C4-2B (cell line): ENCODE measurements around the gene CLDN6.

Experiments used
- H3K27ac ChIP-seq: fragments of 450-650 bp; 2 replicates; pipeline ENCODE4 v1.5.1; 2017
- CTCF ChIP-seq: fragments of 450-650 bp; conservative IDR thresholded peaks from 2 replicates; pipeline ENCODE4 v1.5.1; 2017; ENCODE audit warnings: mild to moderate bottlenecking
- ZFX ChIP-seq: fragments of 450-650 bp; IDR thresholded peaks from 2 replicates; pipeline ENCODE4 v1.6.1; 2017

The CLDN6 gene

DNA sequence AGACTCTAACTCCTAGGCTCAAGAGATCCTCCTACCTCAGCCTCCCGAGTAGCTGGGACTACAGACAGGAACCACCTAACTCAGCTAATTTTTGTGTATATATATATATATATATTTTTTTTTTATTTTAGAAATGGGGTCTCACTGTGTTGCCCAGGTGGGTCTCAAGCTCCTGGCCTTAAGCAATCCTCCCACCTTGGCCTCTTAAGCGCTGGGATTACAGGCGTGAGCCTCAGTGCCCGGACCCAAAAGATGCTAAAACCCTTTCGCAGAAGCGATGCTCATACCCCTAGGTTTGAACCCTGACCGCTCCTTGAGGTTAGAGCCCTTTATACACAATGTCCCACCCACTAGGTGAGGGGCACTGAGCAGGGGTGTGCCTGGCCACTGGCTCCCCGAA is 7.5 kb downstream of the CLDN6 start:
- no peak for TF ChIP-seq ZFX
- no peak for TF ChIP-seq CTCF
- H3K27ac ChIP-seq, result no peak overlapping the region

- TF ChIP-seq ZFX, result no peak
- no peak for TF ChIP-seq CTCF
- peak overlapping the region; percentile 25; the same call in 1 of the 2 replicates for H3K27ac ChIP-seq
These were observed 8.2 kb downstream of the CLDN6 start for GRCh38 chr16:3009568-3010390.

GRCh38 chr16:3008690-3009037 is 9.3 kb downstream of the CLDN6 start:
- no peak overlapping the region for H3K27ac ChIP-seq
- no peak for TF ChIP-seq ZFX
- TF ChIP-seq CTCF, result no peak

DNA sequence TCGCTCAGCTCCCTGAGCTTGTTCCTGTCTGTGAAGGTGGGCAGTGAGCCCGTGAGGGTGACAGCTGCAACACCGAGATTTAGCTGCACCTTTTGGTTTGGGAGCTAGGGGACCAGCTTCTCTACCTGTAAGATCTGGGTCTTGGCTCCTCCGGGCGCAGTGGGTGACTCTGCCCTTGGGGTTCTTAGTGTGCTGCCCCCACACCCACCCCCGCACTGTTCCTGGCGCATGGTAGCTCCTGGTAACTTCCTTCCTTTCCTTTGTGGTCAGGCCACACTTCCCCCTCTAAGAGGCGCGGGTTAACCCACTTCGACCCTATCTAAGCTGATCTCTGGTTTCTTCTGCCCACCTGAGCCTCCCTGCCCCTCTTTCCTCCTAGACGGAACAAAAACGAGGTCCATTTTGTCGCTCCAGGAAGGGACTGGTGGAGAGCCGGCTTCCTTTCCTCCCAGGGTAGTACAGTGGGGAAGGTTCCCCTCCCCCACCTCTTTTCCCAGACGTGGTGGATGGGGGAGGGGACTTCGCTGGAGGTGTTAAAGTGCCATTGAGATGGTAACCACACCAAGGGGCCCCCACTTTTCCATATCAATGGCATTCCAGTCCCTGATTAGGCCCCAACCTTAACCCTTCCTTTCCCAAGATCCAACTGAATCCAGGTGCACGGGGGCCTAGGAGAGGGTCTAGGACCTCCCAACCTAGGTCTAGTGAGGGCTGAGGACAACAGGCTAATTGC is 9.9 kb downstream of the CLDN6 start:
- TF ChIP-seq ZFX, result no peak
- TF ChIP-seq CTCF, result no peak
- H3K27ac ChIP-seq, result no peak overlapping the region

- TF ChIP-seq ZFX, result no peak
- no peak for TF ChIP-seq CTCF
- no peak overlapping the region for H3K27ac ChIP-seq
These were observed 10.7 kb downstream of the CLDN6 start for GRCh38 chr16:3007059-3007956.

DNA sequence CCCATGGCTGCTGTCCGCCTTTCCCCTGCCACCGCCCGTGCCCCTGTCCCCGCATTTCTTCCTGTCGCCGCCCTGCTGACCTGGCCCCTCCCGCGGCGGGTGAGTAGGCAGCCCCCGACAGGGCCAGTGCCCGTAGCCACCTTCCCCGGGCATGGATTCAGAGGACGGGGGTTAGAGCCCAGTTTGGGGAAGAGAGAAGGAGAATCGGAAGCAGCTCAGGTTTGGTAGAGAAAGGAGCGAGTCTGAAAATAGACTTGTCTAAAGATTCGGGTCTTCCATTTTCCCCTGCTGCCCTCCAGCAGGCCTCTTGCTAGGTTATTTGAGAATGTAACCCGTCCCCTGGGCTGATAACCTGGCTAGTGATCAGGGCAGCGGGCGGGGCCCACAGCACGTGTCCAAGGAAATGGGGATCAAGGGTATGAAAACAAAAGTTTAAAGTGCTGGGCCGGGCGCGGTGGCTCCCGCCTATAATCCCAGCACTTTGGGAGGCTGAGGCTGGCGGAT is 13.2 kb downstream of the CLDN6 start:
- TF ChIP-seq ZFX (no peak), CTCF (no peak)
- peak overlapping the region; percentile 50 for H3K27ac ChIP-seq
